Epidermal melanocyte (primary cell): ENCODE measurements around the gene LYVE1.
A peak's percentile ranks its signal among the peaks of the same experiment; 100 is the strongest.

ENCODE experiments used
- DNase-seq: peaks from one replicate; pipeline ENCODE4 v3.0.0; 2011; ENCODE audit warnings: low spot score; ENCODE audit not compliant: insufficient read length

The LYVE1 gene

DNA sequence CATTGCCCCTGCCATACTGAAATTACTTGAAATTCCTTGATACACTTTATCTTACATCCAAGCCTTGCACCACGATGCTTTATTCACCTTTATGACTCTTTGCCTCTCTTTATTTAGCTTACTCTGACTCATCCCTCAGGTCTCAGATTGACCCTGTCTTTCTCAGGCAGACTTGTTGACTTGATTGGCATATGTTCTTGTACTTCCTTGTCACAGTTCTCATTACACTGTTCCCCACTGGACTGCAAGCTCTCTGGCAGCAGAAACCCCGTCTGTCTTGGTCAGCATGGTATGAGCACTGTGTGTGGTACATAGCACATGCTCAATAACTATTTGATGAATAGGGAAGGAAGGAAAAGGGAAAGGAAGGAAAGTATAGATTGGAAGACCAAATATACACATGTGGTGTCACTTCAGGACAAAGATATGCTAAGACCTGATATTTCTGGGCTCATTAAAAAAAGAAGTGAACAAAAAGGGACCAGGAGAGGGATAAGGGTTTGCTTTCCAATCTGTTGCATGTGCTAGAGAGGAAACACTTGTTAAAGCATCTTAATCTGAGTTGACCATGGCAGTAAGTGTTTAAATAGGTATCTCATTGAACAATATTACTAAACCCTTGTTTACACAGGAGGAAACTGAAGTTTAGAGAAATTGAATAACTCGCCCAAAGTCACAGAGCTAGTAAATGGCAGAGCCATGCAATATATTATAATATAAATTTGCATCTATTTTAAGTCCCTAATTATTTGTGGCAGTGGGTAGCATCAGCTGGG, 7.2 kb downstream of the LYVE1 start:
- DNase-seq = no peak

- DNase-seq = no peak
These were observed 10.2 kb downstream of the LYVE1 start for GRCh38 chr11:10558288-10558687.

DNA sequence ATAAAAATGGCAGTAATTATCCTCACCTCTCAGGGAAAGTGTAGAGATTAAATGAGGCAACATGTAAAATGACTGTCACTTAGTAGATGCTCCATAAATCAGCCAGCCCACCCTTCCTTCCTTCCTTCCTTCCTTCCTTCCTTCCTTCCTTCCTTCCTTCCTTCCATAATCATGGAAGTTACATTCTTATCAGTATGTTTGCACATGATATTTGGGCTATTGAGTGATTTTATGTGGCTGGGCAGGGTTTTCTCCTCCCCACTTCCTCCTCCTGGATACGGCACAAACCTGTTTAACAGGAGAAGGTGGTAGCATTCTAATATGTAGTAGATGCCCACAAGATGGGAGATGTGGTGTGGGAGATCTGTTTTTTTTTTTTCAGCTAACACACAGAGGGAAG, 11.9 kb downstream of the LYVE1 start:
- no peak for DNase-seq

- no peak for DNase-seq
These were observed 16.6 kb downstream of the LYVE1 start for GRCh38 chr11:10551845-10552352.

DNA sequence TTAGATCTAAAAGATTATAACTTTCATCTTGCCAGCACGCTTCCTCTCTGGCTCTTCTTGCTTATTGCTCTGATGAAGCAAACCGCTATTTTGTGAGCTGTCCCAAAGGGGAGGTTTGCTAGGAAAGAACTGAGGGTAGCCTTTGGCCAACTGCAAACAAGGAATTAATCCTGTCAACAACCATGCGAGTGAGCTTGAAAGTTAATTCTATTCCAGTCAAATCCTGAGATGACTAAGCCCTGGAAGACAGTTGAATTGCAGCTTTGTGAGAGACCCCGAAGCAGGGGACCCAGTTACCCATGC, 17.2 kb downstream of the LYVE1 start:
- DNase-seq = no peak

GRCh38 chr11:10550503-10551289, 17.8 kb downstream of the LYVE1 start:
- DNase-seq = no peak

DNA sequence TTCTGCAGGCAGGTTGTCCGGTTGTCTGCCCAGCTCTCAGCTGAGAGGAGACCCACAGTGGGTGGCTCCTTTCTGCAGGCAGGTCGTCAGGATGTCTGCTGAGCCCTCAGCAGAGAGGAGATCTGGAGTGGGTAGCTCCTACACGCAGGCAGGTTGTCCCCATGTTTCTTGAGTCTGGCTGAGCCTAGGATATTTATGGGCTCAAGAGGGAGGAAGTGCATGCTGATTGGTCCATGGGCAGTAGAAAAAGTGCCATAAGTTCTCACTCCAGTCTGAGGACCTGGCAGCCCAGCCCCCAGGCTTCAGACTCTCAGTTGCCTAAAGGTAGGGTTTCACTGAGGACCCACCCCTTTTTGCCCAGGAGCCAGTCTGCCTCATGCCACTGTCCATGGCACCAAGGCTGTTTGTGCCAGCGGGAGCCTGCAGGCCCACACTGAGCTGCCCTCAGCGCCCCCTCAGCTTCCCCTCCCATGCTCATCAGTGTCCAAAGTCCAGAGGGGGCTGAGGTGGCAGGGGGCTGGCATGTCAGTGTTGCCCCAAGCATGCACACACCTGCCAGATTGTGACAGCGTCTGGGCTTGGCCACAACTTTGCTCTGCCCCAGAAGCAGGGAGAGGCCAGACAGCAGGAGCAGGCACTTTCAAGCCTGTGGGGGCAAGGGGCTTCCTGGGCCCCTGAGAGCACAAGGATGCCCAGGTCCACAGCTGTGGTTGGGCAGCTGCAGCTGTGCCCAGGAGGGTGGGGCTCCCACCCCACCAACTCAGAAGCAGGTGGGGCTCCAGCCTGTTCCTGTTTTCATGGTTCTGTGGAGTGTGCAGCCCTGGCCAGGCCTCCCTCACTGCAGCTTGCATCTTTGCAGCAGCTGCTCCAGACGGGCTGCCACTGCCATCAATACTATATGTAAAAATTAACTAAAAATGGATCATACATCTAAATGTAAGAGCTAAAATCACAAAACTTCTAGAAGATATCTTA, 23.7 kb downstream of the LYVE1 start:
- DNase-seq = no peak

- no peak for DNase-seq
These were observed 24.7 kb downstream of the LYVE1 start for GRCh38 chr11:10543782-10544181.

DNA sequence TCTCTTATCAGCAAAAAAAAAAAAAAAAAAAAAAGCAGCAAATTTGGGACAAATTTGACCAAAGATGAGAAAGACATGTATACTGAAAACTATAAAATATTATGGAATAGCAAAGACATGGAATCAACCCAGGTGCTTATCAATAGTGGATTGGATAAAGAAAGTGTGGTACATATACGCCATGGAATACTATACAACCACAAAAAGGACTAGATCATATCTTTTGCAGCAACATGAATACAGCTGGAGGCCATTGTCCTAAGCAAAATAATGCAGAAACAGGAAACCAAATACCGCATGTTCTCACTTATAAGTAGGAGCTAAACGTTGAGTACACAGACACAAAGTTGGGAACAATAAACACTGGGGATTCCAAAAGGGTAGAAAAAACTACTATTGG, 25.7 kb downstream of the LYVE1 start:
- no peak for DNase-seq

- no peak for DNase-seq
These were observed 26.9 kb downstream of the LYVE1 start for GRCh38 chr11:10541561-10541930.

GRCh38 chr11:10540915-10541560, 27.4 kb downstream of the LYVE1 start, which contains the start of gene RNF141:
RNF141 (minus strand) TSS chr11:10541187; CDS start chr11:10534158, 7,029 bp downstream.
- DNase-seq = peak; percentile 88

DNA sequence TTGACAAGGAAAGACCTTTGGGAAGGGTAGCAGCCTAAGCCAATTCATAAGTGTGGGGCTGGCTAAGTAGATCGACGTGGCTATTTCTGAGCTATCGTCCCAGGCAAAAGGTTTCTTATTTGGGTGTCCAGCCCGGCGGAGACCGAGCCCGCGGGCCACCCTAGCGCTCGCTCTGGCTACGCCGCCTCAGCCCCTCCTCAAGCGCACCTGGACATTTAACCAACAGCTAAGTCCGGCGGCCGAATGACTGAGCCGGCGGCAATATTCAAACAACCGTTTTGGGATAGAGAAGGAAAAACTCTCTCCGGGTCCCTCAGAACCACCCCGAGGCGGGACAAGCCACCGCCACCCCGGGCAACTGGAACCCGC, 27.9 kb downstream of the LYVE1 start:
- no peak for DNase-seq

DNA sequence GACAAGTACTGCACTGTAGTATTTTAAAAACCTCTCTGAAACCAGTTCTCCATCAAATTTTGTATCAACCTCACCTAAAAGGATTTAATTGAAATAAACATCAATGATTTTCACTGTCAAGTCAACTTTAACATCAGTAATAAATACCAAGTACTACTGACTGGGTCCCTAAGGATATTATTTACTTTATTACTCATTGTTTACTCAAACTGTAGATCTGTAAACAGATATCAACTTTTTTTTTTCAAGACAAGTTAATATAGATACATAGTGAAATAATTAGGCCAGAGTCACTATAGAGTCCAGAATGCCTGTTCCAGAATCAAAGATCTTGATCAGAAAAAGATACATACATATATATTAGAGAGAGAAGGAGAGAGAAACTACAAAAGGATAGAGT, 29.1 kb downstream of the LYVE1 start:
- no peak for DNase-seq

- DNase-seq = no peak
These were observed 29.5 kb downstream of the LYVE1 start for GRCh38 chr11:10538924-10539323.

DNA sequence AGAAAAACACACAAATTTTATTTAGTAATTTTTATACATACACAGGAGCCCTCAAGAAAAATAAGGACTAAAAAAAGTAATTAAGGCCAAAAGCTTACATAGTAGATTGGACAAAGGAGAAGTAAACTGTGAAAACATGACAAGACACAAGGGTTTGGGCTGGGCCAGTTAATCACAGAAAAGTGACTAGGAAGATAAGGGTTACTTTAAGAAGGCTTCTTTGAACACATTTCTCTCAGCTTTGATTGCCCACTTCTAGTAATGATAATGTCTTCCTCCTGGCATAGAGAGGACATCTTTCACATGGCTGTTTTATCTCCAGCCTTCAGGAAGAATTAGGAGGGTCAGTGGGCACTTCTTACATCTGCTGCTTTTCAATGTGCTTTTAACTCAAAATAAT, 30.9 kb downstream of the LYVE1 start:
- DNase-seq = no peak

DNA sequence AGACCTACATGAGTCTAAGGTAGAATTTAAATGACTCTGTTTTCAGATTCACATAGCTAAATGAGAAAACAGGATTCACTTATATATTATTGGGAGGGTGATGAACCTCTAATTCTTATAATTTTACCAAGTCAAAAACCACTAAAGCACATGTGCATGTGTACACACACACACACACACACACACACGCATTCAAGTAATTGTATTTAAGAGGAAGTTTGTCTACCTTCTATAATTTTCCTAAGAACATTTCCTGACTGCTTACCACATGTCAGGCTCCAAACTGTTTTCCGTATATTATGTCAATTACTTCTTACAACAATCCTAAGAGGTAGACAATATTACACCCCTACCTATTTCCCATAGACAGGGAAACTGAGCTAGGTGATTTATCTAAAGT, 34.1 kb downstream of the LYVE1 start:
- DNase-seq = no peak

GRCh38 chr11:10533323-10533722, 35.1 kb downstream of the LYVE1 start:
- no peak for DNase-seq

DNA sequence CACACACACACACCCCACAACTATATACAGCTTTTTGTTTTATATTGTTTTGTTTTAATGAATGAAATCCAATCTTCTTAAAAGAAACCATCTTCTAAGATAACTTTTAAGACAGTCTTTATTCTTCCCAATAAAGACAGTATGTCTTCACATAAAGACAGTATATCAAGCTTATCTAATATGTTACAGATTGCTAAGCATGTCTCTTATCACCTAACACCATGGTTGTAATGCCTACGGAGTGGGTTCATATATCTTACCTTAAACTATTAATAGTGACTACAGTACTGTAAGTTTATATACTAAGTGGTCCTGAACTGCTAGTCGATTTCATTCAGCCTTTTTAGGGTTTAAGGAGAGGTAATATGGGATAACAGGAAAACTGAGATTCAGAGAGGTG, 35.9 kb downstream of the LYVE1 start:
- DNase-seq = no peak

DNA sequence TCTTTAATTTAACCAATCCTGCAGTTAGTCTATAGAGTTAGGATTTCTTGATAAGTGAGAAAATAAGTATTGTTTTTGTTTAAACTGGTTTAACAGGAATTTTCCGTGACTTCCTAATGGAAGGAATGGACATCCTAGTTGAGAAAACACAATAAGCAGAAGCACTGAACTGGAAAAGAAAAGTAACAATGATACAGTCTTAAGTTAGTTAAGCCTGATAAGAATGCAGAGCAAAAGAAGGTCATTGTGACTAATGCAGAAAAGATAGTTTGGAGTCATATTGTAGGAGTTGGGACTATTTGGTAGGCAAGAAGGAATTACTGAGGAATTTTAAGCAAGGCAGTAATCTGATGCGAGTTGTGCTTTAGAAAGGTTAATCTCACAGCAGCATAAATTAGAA, 39.2 kb downstream of the LYVE1 start:
- no peak for DNase-seq

DNA sequence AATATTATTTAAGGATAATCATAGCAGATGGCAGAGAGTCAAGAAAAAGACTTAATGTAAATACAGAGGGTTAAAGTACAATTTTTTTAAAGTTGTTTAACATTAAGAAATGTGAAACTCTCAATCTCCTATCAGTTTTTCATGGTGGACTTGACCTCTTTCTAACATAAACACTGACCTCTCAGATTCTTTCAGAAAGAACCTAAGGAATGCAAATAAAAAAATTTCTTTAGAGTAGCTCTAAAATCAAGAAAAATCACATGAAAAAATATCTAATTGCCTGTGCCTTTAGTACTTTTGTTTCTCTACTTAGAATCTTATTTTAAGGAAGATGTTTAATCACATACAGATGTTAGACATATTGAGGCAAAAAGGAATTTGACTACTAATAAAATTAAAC, 40.3 kb downstream of the LYVE1 start:
- DNase-seq = no peak
